ENCODE measurements around the gene CNOT3. TPM values are rescaled to one million over a fixed set of nuclear protein-coding genes. Genes with fewer than 3 reads are reported as not detected.

The CNOT3 gene
- total RNA-seq, 1 experiment from 2014 or later: 76.7 TPM

DNA sequence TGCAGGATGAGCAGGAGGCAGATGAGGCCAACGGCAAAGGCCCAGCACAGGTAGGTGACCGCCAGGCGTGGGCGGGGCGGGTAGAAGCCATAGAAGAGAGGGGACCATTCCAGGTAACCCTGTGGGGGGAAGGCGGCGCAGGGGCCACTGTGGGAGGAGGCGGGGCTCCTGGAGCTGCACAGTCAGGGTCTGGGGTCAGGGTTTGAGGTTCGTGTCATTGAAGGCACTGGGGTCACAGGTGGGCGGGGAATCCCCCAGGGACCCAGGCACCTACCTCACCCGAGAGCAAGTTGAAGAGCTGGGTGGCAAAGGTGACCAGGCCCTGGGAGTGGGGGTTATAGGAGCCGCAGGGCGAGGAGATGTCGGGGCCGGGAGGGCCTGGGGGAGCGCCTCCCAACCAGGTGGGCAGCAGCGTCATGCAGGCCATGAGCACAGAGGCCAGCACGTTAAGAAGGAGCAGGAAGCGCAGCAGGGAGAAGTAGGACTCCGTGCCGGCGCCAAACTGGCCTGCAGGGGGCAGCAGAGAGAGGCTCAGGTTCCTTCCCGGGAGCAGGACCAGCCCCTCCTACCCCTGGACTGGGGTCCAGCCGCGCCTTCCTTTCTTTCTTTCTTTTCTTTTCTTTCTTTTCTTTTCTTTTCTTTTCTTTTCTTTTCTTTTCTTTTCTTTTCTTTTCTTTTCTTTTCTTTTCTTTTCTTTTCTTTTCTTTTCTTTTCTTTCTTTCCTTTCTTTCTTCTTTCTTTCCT lies 30.8 kb downstream of the CNOT3 start:
- intact Hi-C loops (cut with micrococcal nuclease): no loop called here
- no peaks in the 10 kb centered on the region for H3K9me2 ChIP-seq (ENCODE audit: insufficient read depth)
- H3K4me2 ChIP-seq (ENCODE audit: low read length): peak overlapping the region; percentile 54; the same call in 1 of the 2 replicates
- H3K4me1 ChIP-seq (ENCODE audit: control insufficient read depth in 1 of 2, insufficient read depth in 2 of 2, low read length in 2 of 2): peaks cover 6 to 32% of the 10 kb centered on the region in 2 experiments; a peak in 3 of 4 replicates
- H3K36me3 ChIP-seq (ENCODE audit: control insufficient read depth in 1 of 2, insufficient read depth in 2 of 2, low read length in 2 of 2): no peaks in the 10 kb centered on the region
- 0 out of 2 replicates have a peak, but pooled peaks cover 3% of the 10 kb centered on the region for H3K79me2 ChIP-seq (ENCODE audit: insufficient read depth, low read length)
- ChIA-PET POLR2A (interaction anchor here (0.7 kb wide), 2 partner anchors 31 to 111 kb away, joined by 3 read pairs; no protein-coding TSS in a partner anchor), RAD21 (ENCODE audit: low non-redundant PET in 1 of 2, low total read pairs in 2 of 2, uncharacterized antibody in 2 of 2, unreplicated experiment in 2 of 2) (no interaction called here), CTCF (interaction anchor here (0.6 to 2.7 kb wide), 10 partner anchors 9 to 208 kb away, joined by 3 to 14 read pairs (median 4); partner anchors contain the start of genes CNOT3, LENG1 and MBOAT7)
- H4K20me1 ChIP-seq (ENCODE audit: insufficient read depth): no peaks in the 10 kb centered on the region
- no peak for TF ChIP-seq JUND (IDR thresholded peaks at IDR 0.05)
- TF ChIP-seq, protein P1, sequence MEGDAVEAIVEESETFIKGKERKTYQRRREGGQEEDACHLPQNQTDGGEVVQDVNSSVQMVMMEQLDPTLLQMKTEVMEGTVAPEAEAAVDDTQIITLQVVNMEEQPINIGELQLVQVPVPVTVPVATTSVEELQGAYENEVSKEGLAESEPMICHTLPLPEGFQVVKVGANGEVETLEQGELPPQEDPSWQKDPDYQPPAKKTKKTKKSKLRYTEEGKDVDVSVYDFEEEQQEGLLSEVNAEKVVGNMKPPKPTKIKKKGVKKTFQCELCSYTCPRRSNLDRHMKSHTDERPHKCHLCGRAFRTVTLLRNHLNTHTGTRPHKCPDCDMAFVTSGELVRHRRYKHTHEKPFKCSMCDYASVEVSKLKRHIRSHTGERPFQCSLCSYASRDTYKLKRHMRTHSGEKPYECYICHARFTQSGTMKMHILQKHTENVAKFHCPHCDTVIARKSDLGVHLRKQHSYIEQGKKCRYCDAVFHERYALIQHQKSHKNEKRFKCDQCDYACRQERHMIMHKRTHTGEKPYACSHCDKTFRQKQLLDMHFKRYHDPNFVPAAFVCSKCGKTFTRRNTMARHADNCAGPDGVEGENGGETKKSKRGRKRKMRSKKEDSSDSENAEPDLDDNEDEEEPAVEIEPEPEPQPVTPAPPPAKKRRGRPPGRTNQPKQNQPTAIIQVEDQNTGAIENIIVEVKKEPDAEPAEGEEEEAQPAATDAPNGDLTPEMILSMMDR (IDR thresholded peaks at IDR 0.05 in 2 of 3, conservative IDR thresholded peaks at IDR 0.05 in 1 of 3; ENCODE audit: borderline replicate concordance in 1 of 3, insufficient read depth in 1 of 3, low read depth in 2 of 3, low read length in 2 of 3): peak in 2 of 3 experiments; percentile 66 to 91; a peak in 5 of 6 replicates
- no peak for TF ChIP-seq TCF7L2 (IDR thresholded peaks at IDR 0.05; ENCODE audit: borderline replicate concordance, extremely low read depth, insufficient read depth, insufficient read length)
- TF ChIP-seq CEBPB (IDR thresholded peaks at IDR 0.05; ENCODE audit: low read depth): no peak
- H3K27me3 ChIP-seq (ENCODE audit: insufficient read depth, low read length): no peaks in the 10 kb centered on the region
- no peaks in the 10 kb centered on the region for H3K9me3 ChIP-seq (ENCODE audit: control insufficient read depth in 1 of 2, insufficient read depth in 1 of 2, low read depth in 1 of 2, low read length in 2 of 2)
- H2AFZ ChIP-seq (ENCODE audit: low read depth, low read length, poor library complexity, severe bottlenecking): no peak overlapping the region
- DNase-seq (ENCODE audit: low read depth, low spot score) (peak; percentile 69), ATAC-seq (peak; percentile 65)
- no peak overlapping the region for H3K4me3 ChIP-seq (replicated peaks in 1 of 2; ENCODE audit: low read depth in 1 of 2, low read length in 2 of 2)
- peak overlapping the region; percentile 20; the same call in 1 of the 2 replicates for H3K9ac ChIP-seq (ENCODE audit: low read length)
- no TSS peak for BruUV-seq (replicated peaks)
- no peak overlapping the region; the same call in 1 of the 2 replicates for H3K27ac ChIP-seq (ENCODE audit: low read depth, low read length)
